Fibroblast of lung (primary cell): ENCODE results near the gene FHIT. TPM values are rescaled to one million over a fixed set of nuclear protein-coding genes. Genes with fewer than 3 reads are reported as not detected.

ENCODE experiments used
- DNase-seq, 2 donors: peaks; one replicate each; pipeline versions ENCODE4 v3.0.0 to v3.0.0-alpha.2; 2010; ENCODE audit warnings: low read depth in 2 of 2
- H2AFZ ChIP-seq: 2 replicates; pipeline ENCODE4 v1.5.1; 2012; ENCODE audit warnings: low read length, control low read depth, inconsistent platforms
- H3K27ac ChIP-seq: 2 replicates; pipeline ENCODE4 v1.5.1; 2011; ENCODE audit warnings: low read length, control low read depth; ENCODE audit not compliant: insufficient read depth
- H3K27me3 ChIP-seq: 2 replicates; pipeline ENCODE4 v1.5.1; 2011; ENCODE audit warnings: mild to moderate bottlenecking, low read length; ENCODE audit not compliant: control insufficient read depth, insufficient read depth
- H3K36me3 ChIP-seq: 2 replicates; pipeline ENCODE4 v1.5.1; 2011; ENCODE audit warnings: low read length; ENCODE audit not compliant: control insufficient read depth, insufficient read depth
- H3K4me1 ChIP-seq: 2 replicates; pipeline ENCODE4 v1.5.1; 2011; ENCODE audit warnings: low read length; ENCODE audit not compliant: control insufficient read depth, insufficient read depth; ENCODE audit errors: extremely low read depth
- H3K4me2 ChIP-seq: 2 replicates; pipeline ENCODE4 v1.5.1; 2011; ENCODE audit warnings: low read length, control low read depth; ENCODE audit not compliant: insufficient read depth; ENCODE audit errors: extremely low read depth
- H3K4me3 ChIP-seq, 4 experiments: fragments of 200-600 bp in 1 of 4; sonication (generic) in 1 of 4; replicated peaks in 1 of 4; 2 replicates each; pipeline ENCODE4 v1.5.1; 2011 to 2016; ENCODE audit warnings: low read length in 4 of 4, low read depth in 3 of 4, mild to moderate bottlenecking in 3 of 4, control low read depth in 2 of 4, inconsistent platforms in 1 of 4, mixed read lengths in 1 of 4; ENCODE audit not compliant: insufficient read depth in 1 of 4; ENCODE audit errors: control extremely low read depth in 1 of 4
- H3K79me2 ChIP-seq: 2 replicates; pipeline ENCODE4 v1.5.1; 2012; ENCODE audit warnings: mild to moderate bottlenecking, low read length, inconsistent platforms; ENCODE audit not compliant: control insufficient read depth, insufficient read depth
- H3K9ac ChIP-seq: 2 replicates; pipeline ENCODE4 v1.5.1; 2011; ENCODE audit warnings: mild to moderate bottlenecking, low read length, control low read depth; ENCODE audit not compliant: insufficient read depth
- H3K9me3 ChIP-seq: 2 replicates; pipeline ENCODE4 v1.5.1; 2012; ENCODE audit warnings: low read depth, low read length; ENCODE audit not compliant: control insufficient read depth, insufficient read depth
- H4K20me1 ChIP-seq: 2 replicates; pipeline ENCODE4 v1.5.1; 2011; ENCODE audit warnings: low read length; ENCODE audit not compliant: control insufficient read depth, insufficient read depth; ENCODE audit errors: extremely low read depth
- EZH2 ChIP-seq: IDR thresholded peaks from 2 replicates; pipeline ENCODE4 v1.5.1; 2012; ENCODE audit warnings: low read length, control low read depth, mild to moderate bottlenecking; ENCODE audit errors: missing control alignments
- polyA plus RNA-seq, 2 donors: library from polyadenylated mRNA; depleted of rRNA in 1 of 2; stranded (reverse) in 1 of 2; unstranded in 1 of 2; fragments of >200 nt; gene quantifications; 2 replicates each; pipeline ENCODE4 v1.2.1, GENCODE V29; 2011 to 2012; ENCODE audit warnings: missing spikeins in 1 of 2
- total RNA-seq: library from RNA; depleted of rRNA; stranded (reverse); fragments of >200 nt; gene quantifications from 2 replicates; pipeline ENCODE4 v1.2.1, GENCODE V29; 2014
- TF ChIP-seq, protein P1 (sequence below), 2 donors: IDR thresholded peaks in 1 of 2; conservative IDR thresholded peaks in 1 of 2; 1 replicate in 1 of 2; 2 replicates in 1 of 2; pipeline ENCODE4 v1.5.1; 2011 to 2012; ENCODE audit warnings: low read length in 2 of 2, control low read depth in 1 of 2, inconsistent platforms in 1 of 2, low read depth in 1 of 2, mild to moderate bottlenecking in 1 of 2

FHIT gene
- total and polyA plus RNA-seq, 2 donors (not counting 1 experiment from before 2014, with no cell fraction given), result 0.79 to 2.1 TPM

DNA sequence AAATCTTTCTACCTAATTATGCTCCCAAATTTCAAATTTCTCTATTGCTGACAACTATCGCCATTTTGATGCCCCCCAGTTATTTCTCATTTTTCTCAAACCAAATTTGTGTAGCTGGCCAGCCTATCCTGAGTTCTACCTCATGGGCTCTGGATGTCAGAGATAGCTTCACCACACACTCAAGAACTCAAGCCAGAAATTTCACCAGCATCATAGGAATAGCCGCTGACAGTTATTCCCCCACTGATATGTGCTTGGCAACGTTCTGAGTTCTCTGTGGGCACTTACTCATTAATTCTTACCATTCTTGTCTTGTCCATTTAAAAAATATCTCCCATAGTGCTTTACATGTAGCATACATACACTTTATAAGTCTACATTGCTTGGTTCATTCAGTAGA lies 264.7 kb downstream of the FHIT start:
- Histone ChIP-seq H3K36me3 (no peaks in the 10 kb centered on the region), H3K27ac (no peak overlapping the region), H4K20me1 (no peaks in the 10 kb centered on the region), H3K79me2 (no peaks in the 10 kb centered on the region), H3K9ac (no peak overlapping the region), H3K4me3 (no peak overlapping the region), H3K9me3 (no peaks in the 10 kb centered on the region), H3K4me1 (no peaks in the 10 kb centered on the region), H3K27me3 (no peaks in the 10 kb centered on the region), H3K4me2 (no peak overlapping the region), H2AFZ (no peak overlapping the region)
- no peak for DNase-seq
- TF ChIP-seq EZH2, result no peak
- TF ChIP-seq, protein P1, sequence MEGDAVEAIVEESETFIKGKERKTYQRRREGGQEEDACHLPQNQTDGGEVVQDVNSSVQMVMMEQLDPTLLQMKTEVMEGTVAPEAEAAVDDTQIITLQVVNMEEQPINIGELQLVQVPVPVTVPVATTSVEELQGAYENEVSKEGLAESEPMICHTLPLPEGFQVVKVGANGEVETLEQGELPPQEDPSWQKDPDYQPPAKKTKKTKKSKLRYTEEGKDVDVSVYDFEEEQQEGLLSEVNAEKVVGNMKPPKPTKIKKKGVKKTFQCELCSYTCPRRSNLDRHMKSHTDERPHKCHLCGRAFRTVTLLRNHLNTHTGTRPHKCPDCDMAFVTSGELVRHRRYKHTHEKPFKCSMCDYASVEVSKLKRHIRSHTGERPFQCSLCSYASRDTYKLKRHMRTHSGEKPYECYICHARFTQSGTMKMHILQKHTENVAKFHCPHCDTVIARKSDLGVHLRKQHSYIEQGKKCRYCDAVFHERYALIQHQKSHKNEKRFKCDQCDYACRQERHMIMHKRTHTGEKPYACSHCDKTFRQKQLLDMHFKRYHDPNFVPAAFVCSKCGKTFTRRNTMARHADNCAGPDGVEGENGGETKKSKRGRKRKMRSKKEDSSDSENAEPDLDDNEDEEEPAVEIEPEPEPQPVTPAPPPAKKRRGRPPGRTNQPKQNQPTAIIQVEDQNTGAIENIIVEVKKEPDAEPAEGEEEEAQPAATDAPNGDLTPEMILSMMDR (conservative IDR thresholded peaks at IDR 0.05 in 1 of 2, IDR thresholded peaks at IDR 0.05 in 1 of 2; ENCODE audit: low read depth in 1 of 2, low read length in 2 of 2), result no peak

DNA sequence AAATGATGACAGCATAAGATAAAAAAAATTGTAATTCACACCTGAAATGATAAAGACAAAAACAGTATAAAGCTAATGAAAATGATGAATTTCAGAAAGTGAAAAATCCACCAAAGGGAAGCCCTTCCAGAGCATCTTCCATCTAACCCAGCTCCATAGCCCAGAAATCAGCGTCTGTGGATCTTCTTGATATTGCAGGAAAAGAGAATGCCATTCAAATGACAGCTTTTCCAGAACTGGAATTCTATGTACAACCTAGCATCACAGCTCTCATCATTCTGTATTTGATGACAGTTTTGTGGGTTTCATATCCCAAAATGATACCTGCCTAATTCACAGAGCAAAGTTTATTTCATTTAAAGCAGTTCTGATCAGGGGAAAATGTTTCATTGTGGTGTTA lies 267.3 kb downstream of the FHIT start:
- Histone ChIP-seq H3K79me2 (no peaks in the 10 kb centered on the region), H2AFZ (no peak overlapping the region), H3K4me2 (no peak overlapping the region), H3K36me3 (no peaks in the 10 kb centered on the region), H4K20me1 (no peaks in the 10 kb centered on the region), H3K4me1 (no peaks in the 10 kb centered on the region), H3K27ac (no peak overlapping the region), H3K27me3 (no peaks in the 10 kb centered on the region), H3K9me3 (no peaks in the 10 kb centered on the region), H3K4me3 (no peak overlapping the region), H3K9ac (no peak overlapping the region)
- TF ChIP-seq, protein P1 (conservative IDR thresholded peaks at IDR 0.05 in 1 of 2, IDR thresholded peaks at IDR 0.05 in 1 of 2; ENCODE audit: low read depth in 1 of 2, low read length in 2 of 2), result no peak
- TF ChIP-seq EZH2, result no peak
- no peak for DNase-seq

GRCh38 chr3:60980342-60980692 lies 270.9 kb downstream of the FHIT start:
- Histone ChIP-seq H3K79me2 (no peaks in the 10 kb centered on the region), H3K27me3 (no peaks in the 10 kb centered on the region), H3K9ac (no peak overlapping the region), H3K36me3 (no peaks in the 10 kb centered on the region), H3K4me1 (no peaks in the 10 kb centered on the region), H3K4me2 (no peak overlapping the region), H3K4me3 (no peak overlapping the region), H3K9me3 (no peaks in the 10 kb centered on the region), H2AFZ (no peak overlapping the region), H4K20me1 (no peaks in the 10 kb centered on the region), H3K27ac (no peak overlapping the region)
- no peak for DNase-seq
- no peak for TF ChIP-seq EZH2
- TF ChIP-seq, protein P1 (conservative IDR thresholded peaks at IDR 0.05 in 1 of 2, IDR thresholded peaks at IDR 0.05 in 1 of 2; ENCODE audit: low read depth in 1 of 2, low read length in 2 of 2), result no peak
